HG02885 (cell line): ENCODE data around the gene TRA2B.

ENCODE experiments used
- ATAC-seq: cut with Tn5 transposase; IDR thresholded peaks from one replicate; pipeline ENCODE4 v1.9.1; 2021; ENCODE audit warnings: mild to moderate bottlenecking; ENCODE audit not compliant: unreplicated experiment, poor library complexity

TRA2B gene

DNA sequence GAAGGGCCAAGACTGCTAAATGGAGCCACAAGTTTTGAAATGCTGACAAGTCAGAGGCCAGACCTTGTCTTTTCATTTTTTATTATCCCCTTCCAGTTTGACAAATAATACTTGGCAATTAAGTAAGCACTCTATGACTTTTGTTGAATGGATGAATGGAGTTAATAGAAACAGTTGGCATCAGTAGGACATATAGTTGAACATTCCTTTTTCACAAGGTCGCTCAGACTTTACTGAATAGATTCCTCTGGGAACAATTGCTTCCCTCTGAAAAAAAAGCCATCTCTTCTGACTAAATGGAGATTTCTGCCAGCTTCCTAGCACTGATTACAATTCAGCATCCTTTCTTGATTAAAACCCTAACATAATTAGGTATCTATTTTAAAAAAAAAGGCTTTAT, 53.2 kb downstream of the TRA2B start:
- no peak for ATAC-seq

DNA sequence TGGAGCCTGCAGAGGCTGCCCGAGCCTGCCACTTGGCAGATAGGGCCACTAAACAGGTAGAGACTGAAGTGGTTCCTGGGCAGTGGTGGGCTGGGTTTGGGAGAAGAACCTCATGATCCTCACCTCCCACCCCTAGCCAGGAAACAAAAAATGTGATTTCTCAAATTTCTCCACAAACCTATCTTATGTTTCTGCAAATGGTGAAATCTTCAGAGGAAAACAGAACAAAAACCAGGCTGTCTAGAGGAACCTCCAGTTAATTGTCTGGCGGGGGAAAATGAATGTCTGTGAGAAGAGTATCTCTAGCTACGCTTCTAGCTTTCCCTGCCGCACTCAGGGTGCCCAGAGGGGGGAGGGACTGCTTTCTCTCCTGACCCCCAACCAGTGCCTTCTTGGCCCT, 55.9 kb downstream of the TRA2B start:
- ATAC-seq: no peak

GRCh38 chr3:185880600-185880999, 57.2 kb downstream of the TRA2B start:
- no peak for ATAC-seq

DNA sequence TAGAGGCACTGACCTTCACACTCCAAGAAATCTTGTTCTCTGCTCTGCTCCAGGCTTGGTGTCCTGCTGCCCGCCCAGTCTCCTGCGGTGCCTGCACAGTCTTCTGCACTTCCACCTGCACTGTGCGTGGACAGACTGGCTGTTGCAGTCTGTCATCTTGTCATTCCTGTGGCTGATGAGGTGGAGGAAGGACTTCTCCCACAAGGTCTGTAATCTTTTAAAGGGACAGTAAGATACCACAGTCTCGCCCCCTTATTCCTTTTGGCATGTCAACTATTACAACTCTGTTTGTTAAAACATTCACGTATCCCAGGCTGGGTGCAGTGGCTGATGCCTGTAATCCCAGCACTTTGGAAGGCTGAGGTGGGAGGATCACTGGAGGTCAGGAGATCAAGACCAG, 58.9 kb downstream of the TRA2B start:
- ATAC-seq: no peak

DNA sequence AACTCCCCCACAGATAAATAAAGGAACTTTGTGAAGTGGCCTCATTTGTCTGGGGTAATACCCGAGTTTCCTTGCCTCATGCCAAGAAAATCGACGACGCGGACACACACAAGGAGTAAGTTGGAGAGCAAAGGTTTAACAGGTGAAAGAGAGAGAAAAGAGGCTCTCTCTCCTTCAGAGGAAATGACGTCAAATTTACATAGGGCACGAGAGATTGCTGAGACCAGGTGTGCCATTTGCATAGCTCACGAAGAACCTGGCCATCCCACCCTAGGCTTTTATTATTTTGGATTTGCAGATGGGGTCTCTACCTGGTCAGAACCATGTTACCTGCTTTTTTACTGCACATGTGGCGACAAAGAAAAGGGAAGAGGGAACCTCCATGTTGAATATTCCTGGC, 63.7 kb downstream of the TRA2B start:
- no peak for ATAC-seq

DNA sequence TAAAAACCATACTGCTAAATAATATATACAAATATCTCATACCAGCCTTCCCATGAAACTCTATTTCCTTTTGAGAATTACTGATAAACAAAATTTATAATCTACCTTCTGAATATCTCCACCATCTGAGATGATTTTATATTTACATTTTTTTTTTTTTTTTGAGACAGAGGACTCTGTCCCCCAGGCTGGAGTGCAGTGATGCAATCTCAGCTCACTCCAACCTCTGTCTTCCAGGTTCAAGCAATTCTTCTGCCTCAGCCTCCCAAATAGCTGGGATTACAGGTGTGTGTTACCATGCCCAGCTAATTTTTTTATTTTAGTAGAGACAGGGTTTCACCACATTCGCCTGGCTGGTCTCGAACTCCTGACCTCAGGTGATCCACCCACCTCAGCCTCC, 70.2 kb downstream of the TRA2B start:
- ATAC-seq: no peak

DNA sequence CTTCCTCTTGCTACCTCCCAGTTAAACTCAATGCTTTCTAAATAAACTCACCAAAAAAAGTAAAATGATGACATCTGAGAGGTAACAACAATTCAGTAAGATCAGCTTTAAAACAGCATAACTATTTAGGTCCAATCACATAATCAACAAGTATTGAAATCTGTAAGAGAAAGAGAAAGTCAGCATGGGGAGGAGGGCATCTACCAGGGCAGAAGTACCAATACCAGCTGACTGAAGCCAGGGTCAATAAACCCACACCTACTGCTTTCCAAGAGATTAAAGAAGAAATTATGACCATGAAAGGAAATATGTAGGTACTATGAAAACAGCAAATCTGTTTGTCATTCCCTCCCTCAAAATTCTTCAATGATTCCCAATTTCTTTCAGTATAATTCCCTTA, 70.8 kb downstream of the TRA2B start:
- no peak for ATAC-seq

DNA sequence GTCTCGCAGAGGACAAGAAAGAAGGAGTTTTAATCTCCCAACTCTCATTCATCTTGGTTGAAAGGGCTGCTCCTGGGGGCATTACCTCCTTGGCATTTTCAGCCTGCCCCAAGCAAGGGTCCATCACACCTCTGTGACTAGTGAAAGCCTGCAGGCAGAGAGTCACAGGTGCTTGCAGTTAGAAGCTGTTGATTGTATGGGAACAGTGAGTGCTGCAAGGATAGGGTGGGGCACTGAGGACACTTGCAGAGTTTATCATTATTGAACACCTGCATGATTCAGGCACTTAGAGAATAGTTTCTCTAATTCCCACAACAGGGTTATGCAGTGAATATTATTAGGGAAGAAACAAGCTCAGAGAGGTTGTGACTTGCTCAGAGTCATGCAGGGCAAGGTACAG, 71.3 kb downstream of the TRA2B start:
- no peak for ATAC-seq
